ENCODE results near the gene TRPT1.

The TRPT1 gene

GRCh38 chr11:64225608-64226506 lies at the start of gene TRPT1, which contains the start of gene NUDT22:
Gene TRPT1 (minus strand): TSS chr11:64226186. CDS start chr11:64225860, 326 bp downstream.
Gene NUDT22 (plus strand): TSS chr11:64226274. CDS start chr11:64226653, 379 bp downstream.
- peak; percentile 82 to 94 for DNase-seq

GRCh38 chr11:64275031-64275800 lies 49.2 kb upstream of the TRPT1 start:
- DNase-seq = no peak

- DNase-seq = peak; percentile 98 to 100
These were observed 43.7 kb upstream of the TRPT1 start for GRCh38 chr11:64269540-64270220.

GRCh38 chr11:64268893-64269539 lies 43.0 kb upstream of the TRPT1 start:
- peak; percentile 38 to 69 for DNase-seq

GRCh38 chr11:64268025-64268892 lies 42.3 kb upstream of the TRPT1 start:
- peak in 1 of 2 donors; percentile 18 for DNase-seq

- DNase-seq = no peak
These were observed 41.4 kb upstream of the TRPT1 start for GRCh38 chr11:64267207-64267945.

GRCh38 chr11:64266339-64266738 lies 40.4 kb upstream of the TRPT1 start:
- no peak for DNase-seq

- DNase-seq = no peak
These were observed 39.5 kb upstream of the TRPT1 start for GRCh38 chr11:64265176-64266160.

- no peak for DNase-seq
These were observed 38.4 kb upstream of the TRPT1 start for GRCh38 chr11:64264371-64264852.

GRCh38 chr11:64263947-64264317 lies 37.9 kb upstream of the TRPT1 start:
- no peak for DNase-seq

GRCh38 chr11:64263021-64263946 lies 37.3 kb upstream of the TRPT1 start:
- no peak for DNase-seq

- DNase-seq = no peak
These were observed 36.5 kb upstream of the TRPT1 start for GRCh38 chr11:64262271-64263002.

- no peak for DNase-seq
These were observed 35.6 kb upstream of the TRPT1 start for GRCh38 chr11:64261556-64262080.

- no peak for DNase-seq
These were observed 34.2 kb upstream of the TRPT1 start for GRCh38 chr11:64260147-64260708.

GRCh38 chr11:64259533-64260067 lies 33.6 kb upstream of the TRPT1 start:
- DNase-seq = peak; percentile 27 to 78

GRCh38 chr11:64258946-64259532 lies 33.1 kb upstream of the TRPT1 start:
- DNase-seq = no peak

Data from inflammatory macrophage treated with lipopolysaccharide for 1 hour (primary cell).